ENCODE results near the gene KCNH6. TPM values are rescaled to one million over a fixed set of nuclear protein-coding genes. Genes with fewer than 3 reads are reported as not detected.

Gene KCNH6
- total RNA-seq, 4 donors from 2014 or later: 0.08 to 0.29 TPM; not detected in 2

DNA sequence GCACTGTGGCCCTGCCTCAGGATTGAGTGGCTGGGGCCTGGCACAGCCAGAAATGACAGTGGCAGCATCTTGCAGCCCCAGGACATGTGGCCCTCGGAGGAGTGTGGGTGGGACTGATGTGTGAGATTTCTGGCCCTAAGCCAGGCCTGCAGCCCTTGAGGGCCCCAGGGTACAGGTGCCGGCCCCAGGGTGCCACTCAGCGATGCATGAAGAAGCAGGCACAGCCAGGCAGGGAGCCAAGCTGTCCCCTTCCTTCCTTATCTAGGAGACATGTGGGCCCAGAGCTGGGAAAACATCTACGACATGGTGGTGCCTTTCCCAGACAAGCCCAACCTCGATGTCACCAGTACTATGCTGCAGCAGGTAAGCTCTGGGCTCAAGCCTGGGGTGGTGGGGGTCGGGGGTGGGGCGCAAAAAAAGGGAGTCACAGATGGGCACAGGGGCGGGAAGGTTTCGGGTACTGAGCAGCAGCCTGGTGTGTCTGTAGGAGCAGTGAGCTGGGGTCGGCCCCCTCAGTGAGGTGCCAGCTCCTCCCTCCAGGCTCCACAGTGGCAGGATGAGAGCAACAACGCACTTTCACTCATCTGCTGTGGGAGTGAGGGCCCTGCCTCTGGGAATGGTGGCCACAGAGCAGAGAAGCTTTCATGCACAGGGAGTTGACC lies 42.2 kb upstream of the KCNH6 start:
- intact Hi-C loops (cut with DNase I; ENCODE audit: low total_unique reads): no loop called here
- no peak overlapping the region for H3K4me3 ChIP-seq (ENCODE audit: low read depth, poor library complexity, severe bottlenecking)
- DNase-seq (ENCODE audit: low spot score in 2 of 2): no peak
- TF ChIP-seq, protein P1, sequence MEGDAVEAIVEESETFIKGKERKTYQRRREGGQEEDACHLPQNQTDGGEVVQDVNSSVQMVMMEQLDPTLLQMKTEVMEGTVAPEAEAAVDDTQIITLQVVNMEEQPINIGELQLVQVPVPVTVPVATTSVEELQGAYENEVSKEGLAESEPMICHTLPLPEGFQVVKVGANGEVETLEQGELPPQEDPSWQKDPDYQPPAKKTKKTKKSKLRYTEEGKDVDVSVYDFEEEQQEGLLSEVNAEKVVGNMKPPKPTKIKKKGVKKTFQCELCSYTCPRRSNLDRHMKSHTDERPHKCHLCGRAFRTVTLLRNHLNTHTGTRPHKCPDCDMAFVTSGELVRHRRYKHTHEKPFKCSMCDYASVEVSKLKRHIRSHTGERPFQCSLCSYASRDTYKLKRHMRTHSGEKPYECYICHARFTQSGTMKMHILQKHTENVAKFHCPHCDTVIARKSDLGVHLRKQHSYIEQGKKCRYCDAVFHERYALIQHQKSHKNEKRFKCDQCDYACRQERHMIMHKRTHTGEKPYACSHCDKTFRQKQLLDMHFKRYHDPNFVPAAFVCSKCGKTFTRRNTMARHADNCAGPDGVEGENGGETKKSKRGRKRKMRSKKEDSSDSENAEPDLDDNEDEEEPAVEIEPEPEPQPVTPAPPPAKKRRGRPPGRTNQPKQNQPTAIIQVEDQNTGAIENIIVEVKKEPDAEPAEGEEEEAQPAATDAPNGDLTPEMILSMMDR (IDR thresholded peaks at IDR 0.05): no peak
- TF ChIP-seq POLR2A (IDR thresholded peaks at IDR 0.05): no peak
- 71 to 75% methylated on average over 9 to 11 of the region's 11 CpGs for WGBS, 2 donors

DNA sequence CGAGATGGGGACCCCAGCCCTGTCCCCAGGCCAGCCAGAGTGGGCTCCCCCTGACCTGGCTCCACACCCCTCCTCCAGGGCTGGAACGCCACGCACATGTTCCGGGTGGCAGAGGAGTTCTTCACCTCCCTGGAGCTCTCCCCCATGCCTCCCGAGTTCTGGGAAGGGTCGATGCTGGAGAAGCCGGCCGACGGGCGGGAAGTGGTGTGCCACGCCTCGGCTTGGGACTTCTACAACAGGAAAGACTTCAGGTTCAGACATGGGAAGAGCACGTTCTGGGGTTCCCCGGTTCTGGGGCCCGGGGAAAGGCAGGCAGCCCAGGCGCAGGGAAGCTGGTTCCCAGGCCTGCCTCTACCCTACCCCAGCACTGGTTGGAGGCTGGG lies 41.7 kb upstream of the KCNH6 start:
- TF ChIP-seq POLR2A (IDR thresholded peaks at IDR 0.05): no peak
- TF ChIP-seq, protein P1 (IDR thresholded peaks at IDR 0.05): no peak
- 51 to 54% methylated on average over 14 to 15 of the region's 16 CpGs for WGBS, 2 donors
- no peak overlapping the region for H3K4me3 ChIP-seq (ENCODE audit: low read depth, poor library complexity, severe bottlenecking)
- no peak for DNase-seq (ENCODE audit: low spot score in 2 of 2)
- intact Hi-C loops (cut with DNase I; ENCODE audit: low total_unique reads): no loop called here

DNA sequence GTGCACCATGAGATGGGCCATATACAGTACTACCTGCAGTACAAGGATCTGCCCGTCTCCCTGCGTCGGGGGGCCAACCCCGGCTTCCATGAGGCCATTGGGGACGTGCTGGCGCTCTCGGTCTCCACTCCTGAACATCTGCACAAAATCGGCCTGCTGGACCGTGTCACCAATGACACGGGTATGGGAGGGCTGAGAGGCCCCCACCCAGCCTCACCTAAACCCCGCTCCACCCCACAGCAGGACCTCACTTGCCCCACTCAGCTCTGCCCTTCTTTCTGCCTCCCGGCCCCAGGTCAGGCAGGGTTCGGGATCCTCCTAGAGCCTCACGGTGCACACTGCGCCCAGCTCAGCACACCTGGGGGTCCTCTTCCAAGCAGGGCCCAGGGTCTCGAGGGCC lies 40.6 kb upstream of the KCNH6 start:
- intact Hi-C loops (cut with DNase I; ENCODE audit: low total_unique reads): no loop called here
- TF ChIP-seq, protein P1 (IDR thresholded peaks at IDR 0.05): no peak
- no peak for TF ChIP-seq POLR2A (IDR thresholded peaks at IDR 0.05)
- no peak for DNase-seq (ENCODE audit: low spot score in 2 of 2)

GRCh38 chr17:63483038-63483437 lies 40.1 kb upstream of the KCNH6 start:
- TF ChIP-seq POLR2A (IDR thresholded peaks at IDR 0.05): no peak
- TF ChIP-seq, protein P1 (IDR thresholded peaks at IDR 0.05): no peak
- DNase-seq (ENCODE audit: low spot score in 2 of 2): no peak
- 84 to 86% methylated on average over 10 of the region's 10 CpGs for WGBS, 2 donors
- no peak overlapping the region for H3K4me3 ChIP-seq (ENCODE audit: low read depth, poor library complexity, severe bottlenecking)
- intact Hi-C loops (cut with DNase I; ENCODE audit: low total_unique reads): no loop called here

More for the DNA sequence above, 40.6 kb upstream of the KCNH6 start:
- no peak overlapping the region for H3K4me3 ChIP-seq (ENCODE audit: low read depth, poor library complexity, severe bottlenecking)
- 89 to 94% methylated on average over 16 of the region's 16 CpGs for WGBS, 2 donors

GRCh38 chr17:63483655-63484575 lies 39.2 kb upstream of the KCNH6 start:
- intact Hi-C loops (cut with DNase I; ENCODE audit: low total_unique reads): no loop called here
- DNase-seq (ENCODE audit: low spot score in 2 of 2): no peak
- no peak for TF ChIP-seq POLR2A (IDR thresholded peaks at IDR 0.05)
- TF ChIP-seq, protein P1 (IDR thresholded peaks at IDR 0.05): no peak
- H3K4me3 ChIP-seq (ENCODE audit: low read depth, poor library complexity, severe bottlenecking): no peak overlapping the region
- WGBS, 2 donors: 93 to 95% methylated on average over 14 to 15 of the region's 16 CpGs

Data from lower leg skin (tissue), 4 donors.